PC-9 (cell line): ENCODE measurements around the gene OSCP1.

ENCODE experiments used
- CTCF ChIP-seq: fragments of 200-600 bp; sonication (generic); conservative IDR thresholded peaks from 2 replicates; pipeline ENCODE4 v1.6.1; 2017; ENCODE audit warnings: mixed run types, antibody characterized with exemption, mild to moderate bottlenecking, moderate library complexity
- EZH2 ChIP-seq: fragments of 200-600 bp; sonication (generic); IDR thresholded peaks from 2 replicates; pipeline ENCODE4 v1.8.0; 2017; ENCODE audit warnings: antibody characterized with exemption, low read depth

- TF ChIP-seq EZH2 (no peak), CTCF (no peak)
These were observed 22.4 kb upstream of the OSCP1 start for GRCh38 chr1:36472656-36473055.
